Ovary (tissue), 9 donors: ENCODE measurements around the gene ATP1B2. TPM values are rescaled to one million over a fixed set of nuclear protein-coding genes. Genes with fewer than 3 reads are reported as not detected.

Source experiments
- DNase-seq, 5 donors: peaks; one replicate each; pipeline ENCODE4 v3.0.0-alpha.2; 2019 to 2020
- H3K27ac ChIP-seq, 2 donors: fragments of 200-600 bp; one replicate each; pipeline versions ENCODE4 v1.5.1 to v1.8.0; 2019 to 2022
- H3K27me3 ChIP-seq: fragments of 200-600 bp; one replicate; pipeline ENCODE4 v1.8.0; 2022
- H3K36me3 ChIP-seq: fragments of 200-600 bp; sonication (generic); one replicate; pipeline ENCODE4 v1.5.1; 2019
- H3K4me1 ChIP-seq: one replicate; pipeline ENCODE4 v1.8.1; 2013; ENCODE audit warnings: mild to moderate bottlenecking, moderate library complexity; ENCODE audit not compliant: insufficient read depth
- H3K4me3 ChIP-seq: fragments of 200-600 bp; sonication (generic); one replicate; pipeline ENCODE4 v1.5.1; 2017
- H3K9me3 ChIP-seq, 2 donors: fragments of 200-600 bp in 1 of 2; sonication (generic) in 1 of 2; one replicate each; pipeline versions ENCODE4 v1.5.1 to v1.8.1; 2013 to 2019; ENCODE audit warnings: mild to moderate bottlenecking in 1 of 2, moderate library complexity in 1 of 2
- EP300 ChIP-seq: sonication (generic); formaldehyde crosslinking; IDR thresholded peaks from one replicate; pipeline ENCODE4 v1.6.1; 2017; ENCODE audit warnings: antibody characterized with exemption
- POLR2A ChIP-seq: fragments of 450-650 bp; IDR thresholded peaks from one replicate; pipeline ENCODE4 v1.6.1; 2017; ENCODE audit warnings: antibody characterized with exemption, mild to moderate bottlenecking, moderate library complexity
- WGBS, 3 donors: extraction: QIAGEN DNeasy Blood & Tissue Kit in 1 of 3; methylation state at CpG; one replicate each; pipeline versions ENCODE4 v1.1.5 to v1.1.7; 2013 to 2017; 5-methylcytosine and 5-hydroxymethylcytosine counted together
- intact Hi-C, 4 donors: fragments of 100-400 bp; cut with DNase I; formaldehyde crosslinking; loops; one replicate each; pipeline versions ENCODE4 v1.11.0 to v1.15.1; 2022 to 2023
- polyA plus RNA-seq, 2 donors: library from polyadenylated mRNA; stranded (reverse); fragments of 200-250 nt in 1 of 2; fragments of 350-450 nt in 1 of 2; fragmentation: Illumina TruSeq in 1 of 2; extraction: RNeasy Lipid Tissue Mini Kit (QIAGEN cat#74804) in 1 of 2; gene quantifications; one replicate each; pipeline ENCODE4 v1.2.3, GENCODE V29; 2013 to 2014
- total RNA-seq, 7 donors: library from RNA; depleted of rRNA in 2 of 7; stranded (reverse); fragments of >200 nt in 2 of 7; fragmentation: NEBNext Ultra II Directional in 3 of 7; extraction: Animal tissue kit (Norgen Biotek cat#: 25700) in 3 of 7; gene quantifications; one replicate each; pipeline versions ENCODE4 v1.1.0 to v1.2.4, GENCODE V29; 2016 to 2023
- TF ChIP-seq, protein P1 (sequence below), 3 donors: fragments of 450-650 bp in 2 of 3; fragments of 200-600 bp in 1 of 3; IDR thresholded peaks; one replicate each; pipeline versions ENCODE4 v1.5.1 to v1.8.0; 2016 to 2022; ENCODE audit warnings: antibody characterized with exemption in 3 of 3, mild to moderate bottlenecking in 1 of 3
- donor health status: DM: no; HTN: no; CAD: no; lungs with moderate emphysema.
- donor health status: DM: no; HTN: no; CAD: no.
- donor health status: Bipolar disorder and iron deficiency.
- donor health status: DM: yes; HTN: yes; CAD: no.
- donor health status: DM: no; HTN: no; CAD: no.
- donor health status: DM: yes; HTN: yes; CAD: no.

Gene ATP1B2
- total and polyA plus RNA-seq, 9 donors: 3.6 to 74.5 (median 34.1) TPM

DNA sequence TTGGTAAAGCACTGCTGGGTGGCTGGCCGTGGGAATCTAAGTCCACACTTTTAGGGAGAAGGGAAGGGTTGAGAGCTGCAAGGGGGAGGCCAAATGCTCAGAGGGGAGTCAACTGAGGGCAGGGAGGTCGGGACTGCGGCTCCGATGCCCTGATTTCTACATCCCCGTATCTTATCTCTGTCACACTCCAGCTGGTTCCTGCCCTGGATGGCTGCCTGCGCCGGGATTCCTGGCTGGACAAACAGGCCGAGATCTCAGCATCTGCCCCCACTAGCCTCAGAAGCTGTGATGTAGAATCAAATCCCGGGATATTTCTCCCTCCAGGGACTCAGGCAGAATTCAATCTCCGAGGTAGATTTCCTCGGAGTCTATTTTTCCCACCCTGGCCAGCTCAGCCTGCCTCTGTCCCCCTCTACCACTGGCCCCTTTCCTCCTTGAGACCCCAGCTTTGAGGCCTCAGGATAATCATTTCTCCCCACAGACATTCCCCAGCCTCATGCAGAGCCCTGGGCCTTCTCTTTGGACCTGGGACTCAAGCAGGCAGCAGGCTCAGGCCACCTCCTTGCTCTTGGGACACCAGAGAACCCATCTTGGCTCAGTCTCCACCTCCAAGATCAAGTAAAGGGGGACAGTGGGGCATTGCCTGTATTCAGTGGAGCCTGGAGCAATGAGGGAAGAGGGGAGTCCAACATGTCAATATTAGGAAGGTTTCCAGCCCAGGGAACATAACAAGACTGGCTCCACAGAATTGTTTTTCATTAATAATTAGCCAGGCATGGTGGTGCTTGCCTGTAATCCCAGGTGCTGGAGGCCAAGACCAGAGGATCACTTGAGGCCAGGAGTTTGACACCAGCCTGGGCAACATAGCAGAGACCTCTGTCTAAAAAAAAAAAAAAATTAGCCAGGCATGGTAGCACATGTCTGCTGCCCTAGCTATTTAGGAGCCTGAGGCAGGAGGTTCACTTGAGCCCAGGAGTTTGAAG lies 19.0 kb upstream of the ATP1B2 start:
- intact Hi-C loops: loop anchor here in 3 of 4 donors (5.0 kb wide), 1 partner anchor 56 kb away; the partner anchor contains the start of genes TP53 (in 3 of the 3) and WRAP53 (in 3 of the 3)

DNA sequence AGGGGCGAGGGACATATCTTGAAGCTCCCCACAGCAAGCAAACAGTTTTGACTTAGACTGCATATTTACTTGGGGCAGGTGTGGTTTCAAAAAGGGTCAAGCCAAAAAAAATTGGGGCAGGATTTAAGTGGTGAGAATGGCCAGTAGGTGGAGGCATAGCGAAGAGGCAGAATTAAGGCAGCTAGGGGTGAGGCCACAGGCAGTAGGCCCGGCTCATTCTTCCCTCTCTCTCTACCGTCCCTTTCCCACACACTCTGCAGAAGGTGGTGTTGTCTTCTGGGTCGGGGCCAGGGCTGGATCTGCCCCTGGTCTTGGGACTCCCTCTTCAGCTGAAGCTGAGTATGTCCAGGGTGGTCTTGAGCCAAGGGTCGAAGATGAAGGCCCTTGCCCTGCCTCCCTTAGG lies 18.2 kb upstream of the ATP1B2 start:
- Histone ChIP-seq H3K36me3 (no peaks in the 10 kb centered on the region), H3K9me3 (no peaks in the 10 kb centered on the region), H3K4me1 (peaks cover 4% of the 10 kb centered on the region), H3K27me3 (no peaks in the 10 kb centered on the region), H3K27ac (no peak overlapping the region), H3K4me3 (no peak overlapping the region)
- intact Hi-C loops: loop anchor here in 3 of 4 donors (5.0 kb wide), 1 partner anchor 55 kb away; the partner anchor contains the start of genes TP53 (in 3 of the 3) and WRAP53 (in 3 of the 3)
- peak in 1 of 5 donors; percentile 60 for DNase-seq
- WGBS, 3 donors: 56 to 57% (median 57%) methylated on average over 6 of the region's 6 CpGs
- no peak for TF ChIP-seq POLR2A
- TF ChIP-seq EP300: no peak
- TF ChIP-seq, protein P1, sequence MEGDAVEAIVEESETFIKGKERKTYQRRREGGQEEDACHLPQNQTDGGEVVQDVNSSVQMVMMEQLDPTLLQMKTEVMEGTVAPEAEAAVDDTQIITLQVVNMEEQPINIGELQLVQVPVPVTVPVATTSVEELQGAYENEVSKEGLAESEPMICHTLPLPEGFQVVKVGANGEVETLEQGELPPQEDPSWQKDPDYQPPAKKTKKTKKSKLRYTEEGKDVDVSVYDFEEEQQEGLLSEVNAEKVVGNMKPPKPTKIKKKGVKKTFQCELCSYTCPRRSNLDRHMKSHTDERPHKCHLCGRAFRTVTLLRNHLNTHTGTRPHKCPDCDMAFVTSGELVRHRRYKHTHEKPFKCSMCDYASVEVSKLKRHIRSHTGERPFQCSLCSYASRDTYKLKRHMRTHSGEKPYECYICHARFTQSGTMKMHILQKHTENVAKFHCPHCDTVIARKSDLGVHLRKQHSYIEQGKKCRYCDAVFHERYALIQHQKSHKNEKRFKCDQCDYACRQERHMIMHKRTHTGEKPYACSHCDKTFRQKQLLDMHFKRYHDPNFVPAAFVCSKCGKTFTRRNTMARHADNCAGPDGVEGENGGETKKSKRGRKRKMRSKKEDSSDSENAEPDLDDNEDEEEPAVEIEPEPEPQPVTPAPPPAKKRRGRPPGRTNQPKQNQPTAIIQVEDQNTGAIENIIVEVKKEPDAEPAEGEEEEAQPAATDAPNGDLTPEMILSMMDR (IDR thresholded peaks at IDR 0.05): peak in 1 of 3 donors; percentile 14

More for the DNA sequence above, 19.0 kb upstream of the ATP1B2 start:
- H3K36me3 ChIP-seq: no peaks in the 10 kb centered on the region
- no peak for DNase-seq
- peaks cover 4% of the 10 kb centered on the region for H3K4me1 ChIP-seq
- TF ChIP-seq EP300: no peak
- TF ChIP-seq, protein P1 (IDR thresholded peaks at IDR 0.05): no peak
- no peak for TF ChIP-seq POLR2A
- no peak overlapping the region for H3K4me3 ChIP-seq
- no peaks in the 10 kb centered on the region for H3K27me3 ChIP-seq
- 25 to 43% (median 31%) methylated on average over 11 of the region's 11 CpGs for WGBS, 3 donors
- H3K9me3 ChIP-seq: no peaks in the 10 kb centered on the region
- no peak overlapping the region for H3K27ac ChIP-seq

DNA sequence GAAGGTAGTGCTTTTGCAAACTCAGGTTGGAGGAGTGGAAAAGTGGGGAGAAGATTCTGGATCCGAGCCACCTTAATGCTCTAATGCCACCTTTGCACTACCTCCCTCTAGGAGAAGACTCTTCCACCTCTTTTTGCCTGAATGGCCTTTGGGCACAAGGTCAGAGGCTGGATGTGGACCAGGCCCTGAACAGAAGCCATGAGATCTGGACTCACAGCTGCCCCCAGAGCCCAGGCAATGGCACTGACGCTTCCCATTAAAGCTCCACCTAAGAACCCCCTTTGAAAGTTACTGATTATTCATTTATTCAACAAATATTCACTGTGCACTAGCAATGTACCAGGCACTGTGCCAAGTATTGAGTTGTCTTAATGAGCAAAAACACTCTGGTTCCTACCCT lies 17.6 kb upstream of the ATP1B2 start:
- H3K9me3 ChIP-seq: no peaks in the 10 kb centered on the region
- H3K27ac ChIP-seq: no peak overlapping the region
- DNase-seq: no peak
- H3K36me3 ChIP-seq: no peaks in the 10 kb centered on the region
- TF ChIP-seq EP300: no peak
- no peak for TF ChIP-seq POLR2A
- TF ChIP-seq, protein P1 (IDR thresholded peaks at IDR 0.05): no peak
- peaks cover 4% of the 10 kb centered on the region for H3K4me1 ChIP-seq
- intact Hi-C loops: loop anchor here in 3 of 4 donors (5.0 kb wide), 1 partner anchor 54 kb away; the partner anchor contains the start of genes TP53 (in 3 of the 3) and WRAP53 (in 3 of the 3)
- WGBS, 3 donors: 84 to 86% (median 84%) methylated on average over 2 of the region's 2 CpGs
- H3K4me3 ChIP-seq: no peak overlapping the region
- H3K27me3 ChIP-seq: no peaks in the 10 kb centered on the region

DNA sequence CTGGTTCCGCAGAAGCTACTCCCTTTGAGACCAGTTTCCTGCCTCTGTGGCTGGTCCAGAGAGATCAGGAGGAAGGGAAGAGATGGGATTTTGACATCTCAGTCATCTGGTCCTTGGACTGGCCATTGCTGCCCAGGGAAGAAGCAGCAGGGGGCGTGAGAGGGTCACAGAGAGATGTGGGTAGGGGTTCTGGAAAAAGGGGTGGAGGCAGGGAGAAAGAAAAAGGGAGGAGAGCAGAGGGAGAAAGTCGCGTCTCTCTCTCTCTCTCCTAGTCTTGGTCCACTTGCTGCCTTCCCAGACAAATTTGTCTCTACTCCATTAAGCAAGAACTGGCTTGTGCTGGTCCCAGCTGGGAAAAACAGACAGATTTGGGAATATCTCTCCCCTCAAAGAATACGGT lies 16.3 kb upstream of the ATP1B2 start:
- DNase-seq: peak; percentile 65 to 82 (median 77)
- Histone ChIP-seq H3K27ac (no peak overlapping the region), H3K27me3 (no peaks in the 10 kb centered on the region), H3K4me3 (no peak overlapping the region), H3K9me3 (no peaks in the 10 kb centered on the region), H3K4me1 (peaks cover 4% of the 10 kb centered on the region), H3K36me3 (no peaks in the 10 kb centered on the region)
- intact Hi-C loops: loop anchor here in 3 of 4 donors (5.0 kb wide), 1 partner anchor 53 kb away; the partner anchor contains the start of genes TP53 (in 3 of the 3) and WRAP53 (in 3 of the 3)
- TF ChIP-seq EP300: no peak
- TF ChIP-seq, protein P1 (IDR thresholded peaks at IDR 0.05): peak in 1 of 3 donors; percentile 51
- TF ChIP-seq POLR2A: peak; percentile 6
- 9 to 12% (median 10%) methylated on average over 5 of the region's 5 CpGs for WGBS, 3 donors
